Stimulated activated CD4-positive, alpha-beta T cell treated with anti-CD3 and anti-CD28 coated beads, Interleukin-12 subunit alpha, Interleukin-12 subunit beta, amount 100 ng/mL, for 4 hours (primary cell): ENCODE data around the gene SNRPD3.
A peak's percentile ranks its signal among the peaks of the same experiment; 100 is the strongest.
"Not testable (repeated sequence)": the region's sequence is repeated elsewhere in the genome, so short reads cannot be mapped to it uniquely, and the experiment has no call there.

Experiments
- DNase-seq: peaks from one replicate; pipeline ENCODE4 v3.0.0-alpha.2; 2020

The SNRPD3 gene

DNA sequence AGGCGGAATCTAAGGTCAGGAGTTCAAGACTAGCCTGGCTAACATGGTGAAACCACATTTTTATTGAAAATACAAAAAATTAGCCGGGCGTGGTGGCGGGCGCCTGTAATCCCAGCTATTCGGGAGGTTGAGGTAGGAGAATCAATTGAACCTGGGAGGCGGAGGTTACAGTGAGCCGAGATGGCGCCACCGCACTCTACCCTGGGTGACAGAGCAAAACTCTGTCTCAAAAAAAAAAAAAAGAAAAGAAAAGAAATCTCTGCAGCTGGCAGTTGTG is 37.7 kb downstream of the SNRPD3 start:
- not testable (repeated sequence) for DNase-seq

DNA sequence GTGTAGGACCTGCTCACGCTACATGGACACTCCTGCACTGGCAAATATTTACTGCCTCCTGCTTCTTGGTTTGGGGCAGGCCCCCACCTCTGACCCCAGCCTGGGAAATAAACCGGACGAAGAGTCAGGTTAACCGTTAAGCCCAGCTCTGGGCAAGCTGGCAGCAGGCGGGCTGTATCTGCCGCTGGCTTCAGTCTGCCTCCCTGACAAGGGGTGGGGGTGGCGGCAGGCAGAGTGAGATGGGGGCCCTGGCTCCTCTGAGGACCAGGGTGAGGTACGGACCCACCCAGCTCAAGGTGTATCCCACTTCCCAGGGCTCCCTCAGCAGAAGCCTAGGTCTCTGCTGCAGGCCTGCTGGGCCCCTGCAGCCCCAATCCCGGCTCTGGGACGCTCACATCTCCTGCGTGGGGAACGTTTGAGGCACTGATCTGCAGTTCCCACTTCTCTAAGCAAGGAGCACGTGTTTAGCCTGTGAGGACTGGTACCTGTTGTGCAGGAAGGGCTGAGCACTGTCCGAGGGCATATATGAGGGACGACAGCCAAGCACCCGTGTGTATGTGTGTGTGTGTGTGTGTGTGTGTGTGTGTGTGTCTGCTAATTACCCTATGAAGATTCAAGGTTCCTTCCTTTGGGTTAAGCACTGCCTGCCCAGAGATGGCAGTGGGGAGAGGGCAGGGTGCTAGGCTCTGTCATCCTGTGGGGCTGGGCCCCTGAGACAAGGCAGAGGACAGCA is 38.2 kb downstream of the SNRPD3 start:
- DNase-seq = no peak

DNA sequence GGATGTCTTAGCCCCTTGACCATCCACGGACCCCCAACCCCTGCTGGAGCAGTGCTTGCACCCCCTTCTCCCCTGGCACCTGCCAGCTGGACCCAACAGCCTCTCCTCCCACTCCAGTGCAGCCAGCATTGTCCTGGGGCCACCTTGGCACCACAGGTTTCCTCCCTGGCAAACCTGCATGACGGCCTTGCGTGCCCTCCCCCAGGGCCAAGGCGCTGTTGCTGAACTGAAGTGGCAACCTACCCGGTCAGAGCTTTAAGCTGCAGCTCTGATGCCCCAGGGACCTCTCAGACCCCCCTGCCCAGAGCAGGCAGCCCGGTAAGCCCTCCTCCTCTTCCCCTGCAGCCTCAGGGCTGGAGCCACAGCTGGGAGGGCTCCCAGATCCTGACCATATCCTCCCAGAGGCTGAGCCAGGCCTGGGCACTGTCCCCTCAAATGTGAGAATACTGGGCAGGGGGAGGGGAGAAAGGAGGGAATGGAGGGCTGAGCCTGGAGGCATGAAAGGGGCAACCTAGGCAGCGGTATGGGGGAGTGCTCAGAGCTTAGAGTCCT is 38.8 kb downstream of the SNRPD3 start:
- no peak for DNase-seq

DNA sequence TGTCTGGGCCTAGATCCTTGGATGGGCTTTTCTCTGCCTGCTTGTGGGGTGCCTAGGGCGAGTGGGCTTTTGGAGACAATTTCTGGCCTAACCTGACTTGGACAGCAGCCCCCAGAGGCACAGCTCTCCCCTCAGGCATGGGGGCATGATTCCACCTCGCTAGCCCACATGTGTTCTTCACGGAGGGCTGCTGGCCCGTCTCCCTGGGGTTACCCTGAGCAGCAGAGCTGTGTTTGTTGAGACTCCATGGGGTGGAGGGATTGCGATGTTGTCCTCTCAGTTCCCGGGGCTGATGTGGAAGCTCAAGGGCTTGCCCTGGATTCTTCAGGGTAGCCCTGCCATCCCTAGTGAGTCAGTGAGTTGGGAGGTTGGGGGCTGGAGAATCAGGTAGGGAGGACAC is 39.4 kb downstream of the SNRPD3 start:
- no peak for DNase-seq

DNA sequence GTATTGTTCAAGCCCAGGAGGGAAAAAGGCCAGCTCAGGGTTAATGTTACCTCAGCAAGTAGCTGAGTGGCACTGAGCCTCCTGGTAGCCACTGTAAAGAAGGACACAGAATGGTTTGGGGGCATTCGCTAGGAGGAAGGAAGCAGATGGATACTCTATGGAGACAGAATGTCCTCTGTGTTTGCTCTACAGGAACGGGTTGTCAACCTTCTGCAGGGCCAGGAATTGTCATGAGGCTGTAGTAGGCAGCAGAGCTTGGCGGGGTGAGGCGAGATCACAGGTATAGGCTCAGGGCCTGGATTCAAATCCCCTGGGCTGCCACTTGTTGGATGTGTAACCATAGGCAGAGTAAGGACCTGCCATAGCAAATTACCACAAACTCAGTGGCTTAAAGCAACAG is 40.1 kb downstream of the SNRPD3 start:
- DNase-seq = no peak

DNA sequence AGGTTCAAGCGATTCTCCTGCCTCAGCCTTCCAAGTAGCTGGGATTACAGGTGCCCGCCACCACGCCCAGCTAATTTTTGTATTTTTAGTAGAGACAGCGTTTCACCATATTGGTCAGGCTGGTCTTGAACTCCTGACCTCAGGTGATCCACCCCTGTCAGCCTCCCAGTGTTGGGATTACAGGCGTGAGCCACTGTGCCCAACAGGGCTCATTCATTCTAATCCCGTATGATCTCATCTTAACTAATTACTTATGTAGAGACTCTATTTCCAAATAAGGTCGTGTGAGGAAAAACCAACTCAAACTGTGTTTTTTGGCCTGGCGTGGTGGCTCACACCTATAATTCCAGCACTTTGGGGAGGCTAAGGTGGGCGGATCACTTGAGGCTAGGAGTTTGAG is 41.3 kb downstream of the SNRPD3 start:
- not testable (repeated sequence) for DNase-seq

DNA sequence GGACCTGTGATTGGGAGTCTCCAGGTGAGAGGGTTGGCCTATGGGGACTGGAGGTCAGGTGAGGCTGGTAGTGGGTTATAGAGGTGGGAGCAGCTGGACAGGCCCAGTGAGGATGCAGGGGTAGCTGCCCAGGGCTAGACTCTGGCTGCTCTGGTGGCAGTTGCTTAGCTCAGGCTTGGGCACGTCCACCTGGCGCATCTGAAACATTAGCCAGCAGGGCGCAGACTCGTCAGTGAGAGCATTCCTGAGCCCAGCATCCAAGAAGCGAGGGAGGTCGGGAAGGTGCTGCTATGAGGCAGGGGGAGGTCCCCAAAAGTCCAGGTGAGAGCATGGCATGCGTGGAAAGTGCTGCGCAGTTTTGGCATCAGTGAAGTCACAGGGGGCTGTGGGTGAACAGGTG is 43.7 kb downstream of the SNRPD3 start:
- no peak for DNase-seq

DNA sequence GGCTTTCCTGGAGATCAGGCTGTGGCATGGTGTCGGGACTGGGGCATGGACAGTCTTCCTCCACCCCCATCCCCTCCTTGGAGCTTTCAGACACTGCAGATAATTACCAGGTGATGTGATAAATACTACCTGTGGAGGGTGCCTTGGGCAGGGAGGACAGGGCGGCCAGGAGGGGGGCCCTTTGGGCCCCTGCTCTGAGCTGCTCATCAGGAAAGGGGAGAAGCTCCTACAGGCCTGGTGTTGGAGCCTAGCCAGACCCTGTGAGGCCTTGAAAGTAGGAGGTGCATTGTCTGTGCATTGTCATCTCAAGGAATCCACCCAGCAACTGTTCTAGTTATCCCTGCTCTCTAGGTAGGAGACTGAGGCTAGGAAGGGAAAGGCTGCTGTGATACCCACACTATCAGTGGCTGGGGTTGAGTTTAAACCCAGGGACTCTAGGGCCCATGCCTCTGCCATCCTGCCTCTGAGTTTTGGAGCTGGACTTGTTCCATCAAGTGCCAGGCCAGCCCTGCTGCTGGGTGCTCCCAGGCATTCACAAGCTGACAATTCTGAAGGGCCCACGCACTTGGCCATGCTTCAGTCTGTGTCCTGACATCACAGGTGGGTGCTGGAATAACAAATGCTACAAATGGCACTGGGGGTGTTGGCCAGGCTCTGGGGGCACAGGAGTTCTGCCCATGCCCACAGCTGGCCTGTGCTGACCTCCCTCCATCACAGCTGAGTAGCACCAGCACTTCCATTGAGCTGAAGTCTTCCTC is 44.3 kb downstream of the SNRPD3 start:
- not testable (repeated sequence) for DNase-seq

DNA sequence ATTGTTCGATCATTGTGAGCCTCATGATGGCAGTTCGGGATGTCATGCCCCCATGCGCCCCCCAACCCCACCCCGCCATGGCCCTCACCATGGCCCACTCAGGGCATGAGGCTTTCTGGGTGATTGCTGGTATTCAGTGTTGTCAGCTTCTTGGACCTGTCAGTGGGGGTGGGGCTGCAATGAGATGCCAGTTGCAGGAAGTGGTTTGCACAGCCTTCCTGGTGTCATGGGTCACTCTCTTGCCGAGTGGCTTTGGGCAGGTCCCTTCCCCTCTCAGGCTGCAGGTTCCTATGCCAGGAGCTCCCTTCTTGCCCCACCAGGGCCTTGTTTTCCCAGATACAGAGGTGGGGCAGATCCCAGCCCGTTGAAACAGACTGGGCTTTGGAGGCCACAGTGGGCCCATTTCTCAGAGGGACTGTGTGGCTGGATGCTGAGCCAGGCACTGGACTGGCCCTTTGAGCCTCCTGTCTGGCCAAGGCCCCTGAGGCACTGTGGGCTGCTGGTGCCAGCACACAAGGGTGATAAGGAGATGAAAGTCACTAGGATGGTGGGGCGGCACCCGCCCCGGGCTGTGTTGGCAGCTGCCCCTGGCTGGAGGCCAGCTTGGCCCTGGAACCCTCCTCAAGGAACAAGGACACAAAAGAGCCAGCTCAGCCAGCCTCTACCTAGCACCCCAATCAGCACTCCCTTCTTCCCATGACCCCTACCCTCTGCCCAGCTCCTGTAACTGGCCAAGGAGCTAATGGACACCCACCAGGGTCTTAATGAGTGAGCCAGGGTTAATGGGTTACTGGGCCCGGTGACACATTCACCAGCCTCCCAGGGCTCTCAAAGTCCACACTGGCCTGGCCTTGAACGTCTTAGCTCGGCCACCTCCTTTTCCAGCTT is 45.7 kb downstream of the SNRPD3 start:
- no peak for DNase-seq

DNA sequence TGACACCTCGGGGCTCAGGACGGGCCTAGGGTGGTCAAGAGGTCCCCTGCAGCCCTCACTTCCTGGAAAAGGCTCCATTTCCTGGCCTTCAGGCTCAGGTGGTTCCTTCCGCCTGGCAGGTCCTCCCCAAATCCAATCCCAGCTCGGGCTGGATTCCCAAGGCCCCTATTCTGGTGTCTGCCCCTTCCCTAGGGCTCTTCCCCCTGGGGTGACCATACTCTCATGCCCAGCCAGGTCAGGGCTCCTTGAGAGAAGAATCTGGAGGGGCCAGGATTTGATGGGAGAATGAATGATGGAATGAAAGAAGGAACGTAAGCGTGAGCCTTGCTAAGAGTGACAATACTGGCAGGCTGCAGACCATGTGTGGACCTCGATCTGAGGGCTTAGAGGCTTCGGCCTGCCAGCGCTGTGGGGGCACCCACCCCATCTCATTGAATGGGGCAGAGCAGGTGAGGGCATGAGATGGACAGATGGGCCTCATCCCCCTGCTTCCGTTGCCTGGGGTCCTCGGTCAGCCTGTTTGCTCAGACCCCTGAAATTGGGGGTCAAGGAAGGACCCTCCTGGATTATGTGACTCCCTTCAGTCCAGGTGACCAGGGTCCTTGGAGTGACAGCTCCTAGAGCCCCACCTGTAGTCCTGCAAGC is 46.4 kb downstream of the SNRPD3 start:
- DNase-seq = not testable (repeated sequence)

DNA sequence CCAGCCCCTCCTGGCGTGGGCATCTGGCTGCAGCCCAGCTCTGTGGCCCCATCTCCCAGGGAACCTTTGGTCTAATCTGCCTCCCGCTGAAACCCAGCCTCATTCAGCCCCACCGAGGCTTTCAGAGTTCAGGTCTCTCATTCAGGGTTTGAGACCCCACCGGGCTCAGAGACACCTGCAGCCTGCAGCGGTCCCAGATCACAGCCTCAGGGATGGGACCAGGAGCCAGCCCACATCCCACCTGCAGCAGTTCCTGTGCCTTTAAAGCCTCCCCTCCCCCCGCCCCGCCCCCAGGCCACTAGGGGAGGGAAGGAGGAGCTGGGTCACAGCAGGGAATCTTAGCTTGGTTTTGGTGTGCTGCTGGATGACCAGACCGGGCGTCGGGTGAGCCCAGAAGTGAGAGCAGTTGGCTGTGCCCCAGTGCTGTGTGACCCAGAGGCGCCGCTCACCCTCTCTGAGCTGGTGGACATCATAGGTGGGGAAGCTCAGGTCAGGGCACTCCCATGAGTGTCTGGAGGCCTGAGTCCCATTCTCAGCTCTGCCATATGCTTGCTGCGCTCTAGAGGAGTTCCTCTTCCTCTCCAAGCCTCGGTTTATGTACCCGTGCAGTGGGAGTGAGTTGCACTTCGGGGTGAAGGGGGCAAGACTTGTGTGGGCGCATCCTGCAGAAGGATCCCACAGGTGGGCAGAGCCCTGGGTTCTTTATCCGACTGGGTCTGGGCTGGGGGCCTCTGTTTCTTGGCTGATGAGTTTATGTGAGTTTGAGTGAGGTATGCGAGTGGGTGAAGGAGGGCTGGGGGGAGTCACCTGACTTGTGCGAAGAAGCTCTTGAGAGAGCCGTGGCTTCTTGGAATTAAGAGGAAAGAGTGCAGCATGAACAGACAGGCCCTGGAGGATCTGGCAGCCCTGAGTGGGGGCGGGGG is 47.3 kb downstream of the SNRPD3 start, which contains the start of gene GGT1:
GGT1 (plus strand) TSS at position 347 of the 923 bp plus-strand sequence. CDS start 7,889 bp downstream, outside the sequence.
- not testable (repeated sequence) for DNase-seq

DNA sequence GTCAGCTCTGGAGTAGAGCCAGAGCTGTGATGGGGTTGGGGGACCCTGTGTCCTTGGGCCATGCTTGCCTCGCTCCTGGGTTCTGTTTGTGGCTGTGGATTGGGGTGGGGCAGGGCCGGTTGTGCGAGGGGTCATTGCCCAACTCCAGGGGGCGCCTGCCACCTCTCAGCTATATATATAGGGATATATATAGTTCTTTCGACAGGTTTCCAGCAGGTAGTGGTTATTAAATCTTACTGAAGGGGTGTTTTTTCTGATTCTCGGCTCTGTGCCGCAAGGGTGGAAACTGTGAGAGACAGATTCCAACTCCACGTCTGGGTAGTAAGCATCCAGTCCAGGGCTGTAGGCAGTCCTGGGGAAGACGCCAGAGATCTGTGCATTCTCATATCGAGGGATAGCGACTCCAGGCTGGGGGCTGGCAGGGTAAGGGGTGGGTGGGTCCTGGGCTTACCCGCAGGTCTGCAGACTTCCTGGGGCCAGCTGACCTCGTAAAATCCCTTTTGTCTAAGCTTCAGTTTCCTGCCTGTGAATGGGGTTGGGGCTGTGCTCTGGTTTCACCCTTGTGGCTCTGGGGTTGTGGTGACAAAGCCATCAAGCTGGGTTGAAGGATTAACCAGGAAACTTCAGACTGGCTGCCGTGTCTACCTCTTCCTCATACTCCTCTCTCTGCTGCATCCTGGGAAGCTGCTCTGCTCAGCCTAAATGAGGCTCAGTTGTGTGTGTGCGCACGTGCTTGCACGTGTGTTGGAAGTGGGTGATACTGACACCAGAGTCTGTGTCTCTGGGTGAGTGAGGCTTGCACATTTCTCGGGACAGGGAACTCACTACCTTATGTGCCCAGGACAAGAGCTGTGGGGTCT is 48.2 kb downstream of the SNRPD3 start:
- not testable (repeated sequence) for DNase-seq

DNA sequence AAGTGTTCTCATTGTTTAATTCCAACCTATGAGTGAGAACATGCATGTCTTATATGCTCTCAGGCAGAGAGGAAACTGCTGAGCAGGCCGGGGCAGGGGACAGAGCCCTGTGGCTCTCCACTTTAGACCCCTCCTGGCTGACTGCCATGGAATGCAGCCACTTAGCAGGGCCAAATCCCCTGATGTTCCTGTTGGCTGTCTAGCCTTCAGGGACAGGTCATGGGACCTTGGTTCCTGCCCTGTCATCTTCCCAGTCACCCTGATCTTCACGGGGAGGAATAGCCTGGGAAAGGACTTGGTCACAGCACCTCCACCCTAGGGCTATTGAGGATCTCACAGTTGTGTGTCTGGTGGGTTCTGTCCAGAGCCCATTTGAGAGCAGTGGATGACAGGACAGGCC is 50.5 kb downstream of the SNRPD3 start:
- DNase-seq = not testable (repeated sequence)

DNA sequence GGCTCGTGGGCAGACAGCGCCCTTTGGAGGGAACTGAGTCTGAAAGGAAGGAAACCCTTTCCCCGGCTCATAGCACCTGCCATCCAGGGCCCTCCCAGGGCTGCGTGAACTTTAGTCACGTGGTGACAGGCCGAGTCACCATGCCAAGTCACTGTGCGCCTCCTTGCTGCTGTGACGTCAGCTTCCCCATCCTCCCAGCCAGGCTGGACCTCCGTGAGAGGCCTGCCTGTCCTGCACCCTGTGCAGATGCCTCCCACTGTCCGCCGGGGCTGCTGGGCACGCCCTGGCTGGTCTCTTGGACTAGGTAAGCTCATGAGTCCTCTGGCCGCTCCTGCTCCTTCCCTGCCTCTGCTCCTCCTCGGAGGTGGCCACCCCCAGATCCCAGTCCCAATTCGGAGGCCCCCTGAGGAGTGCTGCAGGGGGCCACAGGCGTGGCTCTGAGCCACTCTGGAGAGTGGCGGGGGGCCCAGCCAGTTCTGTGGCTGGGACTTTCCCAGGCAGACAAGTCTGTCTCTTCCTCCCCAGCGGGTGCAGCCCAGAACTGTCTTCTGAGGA is 51.7 kb downstream of the SNRPD3 start:
- peak; percentile 53 for DNase-seq

DNA sequence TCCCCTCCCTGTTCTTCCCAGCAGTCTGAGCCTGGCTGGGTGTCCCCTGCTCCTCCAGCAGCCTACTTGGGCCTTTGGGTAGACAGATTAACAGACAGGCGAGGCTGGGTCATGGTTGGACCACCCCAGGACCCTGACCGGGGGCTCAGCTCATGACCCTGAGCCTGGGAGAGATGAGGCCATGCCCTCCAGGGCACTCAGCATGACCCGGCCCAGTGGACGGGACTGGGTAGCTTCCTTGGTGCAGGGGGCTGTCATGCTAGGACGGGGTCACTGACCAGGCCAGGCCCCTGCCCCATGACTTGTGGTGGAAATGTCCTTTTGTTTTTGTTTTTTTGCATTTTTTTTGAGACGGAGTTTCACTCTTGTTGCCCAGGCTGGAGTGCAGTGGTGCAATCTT is 52.5 kb downstream of the SNRPD3 start:
- DNase-seq = not testable (repeated sequence)

DNA sequence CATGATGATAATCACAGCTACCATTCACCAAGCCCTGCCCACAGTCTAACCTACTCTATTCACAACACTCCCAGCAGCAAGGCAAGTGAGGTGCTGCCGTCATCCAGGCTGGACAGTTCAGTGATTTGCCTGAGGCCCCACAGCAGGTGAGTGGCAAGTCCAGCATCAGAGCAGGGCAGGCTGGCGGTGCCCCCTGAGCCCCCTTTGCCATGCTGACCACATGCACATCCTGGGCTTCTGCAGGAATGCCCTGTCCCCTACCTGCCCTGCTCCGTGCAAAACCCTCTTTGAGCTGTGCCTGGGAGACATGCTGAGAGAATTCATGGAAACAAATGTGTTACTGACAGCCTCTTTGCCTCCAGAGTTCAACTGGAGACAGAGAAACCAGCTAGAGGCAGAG is 54.1 kb downstream of the SNRPD3 start:
- not testable (repeated sequence) for DNase-seq

DNA sequence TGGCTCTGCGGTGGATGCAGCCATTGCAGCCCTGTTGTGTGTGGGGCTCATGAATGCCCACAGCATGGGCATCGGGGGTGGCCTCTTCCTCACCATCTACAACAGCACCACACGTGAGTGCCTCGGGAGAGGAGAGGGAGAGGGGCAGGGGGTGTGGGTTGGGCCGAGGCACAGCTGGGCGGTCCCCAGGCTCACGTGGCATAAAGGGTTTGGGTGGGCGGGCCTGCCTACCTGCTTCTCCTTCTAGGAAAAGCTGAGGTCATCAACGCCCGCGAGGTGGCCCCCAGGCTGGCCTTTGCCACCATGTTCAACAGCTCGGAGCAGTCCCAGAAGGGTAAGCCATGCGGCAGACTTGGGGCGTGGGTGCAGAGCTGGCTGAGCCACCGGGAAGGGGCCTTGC is 59.0 kb downstream of the SNRPD3 start:
- DNase-seq = not testable (repeated sequence)

DNA sequence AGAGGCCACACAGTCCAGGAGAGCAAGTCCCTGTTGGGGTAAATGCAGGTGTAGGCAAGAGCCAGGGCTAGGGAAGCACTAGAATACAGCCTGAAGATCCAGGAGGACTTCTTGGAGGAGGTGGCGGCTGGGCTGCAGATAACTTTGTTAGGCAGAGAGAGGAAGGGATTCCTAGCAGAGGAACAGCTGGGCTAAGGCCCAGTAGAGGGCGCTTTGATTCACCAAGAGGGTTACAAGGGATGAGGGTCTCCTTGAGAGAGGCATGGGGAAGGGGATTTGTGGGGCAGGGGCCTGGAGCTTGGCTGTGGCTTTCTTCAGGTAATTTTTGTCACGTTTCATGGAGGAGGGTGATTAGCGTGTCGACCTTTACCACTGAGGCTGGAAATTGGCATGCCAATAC is 65.4 kb downstream of the SNRPD3 start:
- not testable (repeated sequence) for DNase-seq

DNA sequence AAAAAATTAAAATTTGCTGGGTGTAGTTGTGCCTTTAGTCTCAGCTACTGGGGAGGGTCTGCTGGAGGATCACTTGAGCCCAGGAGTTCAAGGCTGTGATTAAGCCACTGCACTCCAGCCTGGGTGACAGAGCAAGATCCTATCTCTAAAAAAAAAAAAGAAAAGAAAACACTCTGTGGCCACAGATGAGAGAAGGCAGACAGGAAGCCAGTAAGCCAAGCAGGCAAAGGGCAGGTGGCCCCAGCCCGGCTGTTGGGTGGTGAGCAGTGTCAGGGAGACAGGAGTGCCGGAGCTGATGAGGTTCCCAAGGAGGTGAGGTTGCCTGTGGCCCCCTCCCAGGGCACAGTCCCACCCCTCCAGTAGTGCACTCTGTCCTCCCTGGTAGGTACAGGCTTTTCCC is 66.8 kb downstream of the SNRPD3 start:
- DNase-seq = not testable (repeated sequence)
